Caco-2 (cell line): ENCODE results near the gene TNNI2. TPM values are rescaled to one million over a fixed set of nuclear protein-coding genes. Genes with fewer than 3 reads are reported as not detected.
A peak's percentile ranks its signal among the peaks of the same experiment; 100 is the strongest.

ENCODE experiments used
- BruUV-seq: library from RNA; stranded (reverse); fragments of 400-500 nt; replicated peaks from 2 replicates; lab custom pipeline; 2021; lab: Mats Ljungman, UMichigan
- CTCF ChIA-PET: fragments of 300-600 bp; sonication (Branson Sonifier 250); formaldehyde crosslinking; loops from one replicate; lab custom pipeline; 2022; ENCODE audit warnings: antibody characterized with exemption; lab: Charles Lee
- POLR2A ChIA-PET: fragments of 300-600 bp; sonication (Branson Sonifier 250); formaldehyde crosslinking; loops from one replicate; lab custom pipeline; 2022; ENCODE audit warnings: antibody characterized with exemption; lab: Charles Lee
- DNase-seq, 2 experiments: peaks; one replicate each; pipeline versions ENCODE4 v3.0.0 to v3.0.0-alpha.2; 2020 to 2022
- H3K27me3 ChIP-seq: replicated peaks from 2 replicates; pipeline ENCODE4 v1.6.0; 2011; ENCODE audit warnings: low read length; ENCODE audit not compliant: control insufficient read depth, insufficient read depth
- H3K36me3 ChIP-seq: 2 replicates; pipeline ENCODE4 v1.5.1; 2011; ENCODE audit warnings: low read length; ENCODE audit not compliant: control insufficient read depth, insufficient read depth
- H3K4me1 ChIP-seq: fragments of 250-450 bp; sonication (Bioruptor Pico); 2 replicates; pipeline ENCODE4 v1.5.1; 2020; ENCODE audit warnings: mild to moderate bottlenecking
- H3K4me3 ChIP-seq: 2 replicates; pipeline ENCODE4 v1.5.1; 2011; ENCODE audit warnings: low read depth, mild to moderate bottlenecking, control low read depth, low read length
- H3K9me3 ChIP-seq: fragments of 250-450 bp; sonication (Bioruptor Pico); 2 replicates; pipeline ENCODE4 v1.5.1; 2020; ENCODE audit warnings: mild to moderate bottlenecking, moderate library complexity
- H3K27ac Mint-ChIP-seq: one replicate; pipeline ENCODE4 v1.8.0; 2022; ENCODE audit warnings: mixed read lengths; ENCODE audit not compliant: unreplicated experiment
- H3K27me3 Mint-ChIP-seq: one replicate; pipeline ENCODE4 v1.8.0; 2022; ENCODE audit warnings: mixed read lengths; ENCODE audit not compliant: insufficient read depth, unreplicated experiment
- H3K36me3 Mint-ChIP-seq: one replicate; pipeline ENCODE4 v1.8.0; 2022; ENCODE audit warnings: mild to moderate bottlenecking, mixed read lengths; ENCODE audit not compliant: insufficient read depth, unreplicated experiment
- H3K4me1 Mint-ChIP-seq: one replicate; pipeline ENCODE4 v1.8.0; 2022; ENCODE audit warnings: low read depth, mixed read lengths; ENCODE audit not compliant: unreplicated experiment
- H3K4me3 Mint-ChIP-seq: one replicate; pipeline ENCODE4 v1.8.0; 2022; ENCODE audit warnings: mild to moderate bottlenecking, moderate library complexity, mixed read lengths; ENCODE audit not compliant: unreplicated experiment
- H3K9me3 Mint-ChIP-seq: one replicate; pipeline ENCODE4 v1.8.0; 2022; ENCODE audit warnings: mixed read lengths; ENCODE audit not compliant: unreplicated experiment
- CTCF ChIP-seq, 2 experiments: fragments of 200-600 bp in 1 of 2; IDR thresholded peaks; 1 replicate in 1 of 2; 2 replicates in 1 of 2; pipeline versions ENCODE4 v1.5.1 to v1.8.0; 2011 to 2022; ENCODE audit warnings: antibody characterized with exemption in 1 of 2, control low read depth in 1 of 2, inconsistent platforms in 1 of 2, low read depth in 1 of 2, low read length in 1 of 2, mild to moderate bottlenecking in 1 of 2, moderate library complexity in 1 of 2; ENCODE audit not compliant: insufficient read depth in 1 of 2, severe bottlenecking in 1 of 2, unreplicated experiment in 1 of 2
- intact Hi-C: fragments of 100-400 bp; cut with micrococcal nuclease; formaldehyde crosslinking; loops from one replicate; pipeline ENCODE4 v1.10.0; 2022; ENCODE audit not compliant: unreplicated experiment
- total RNA-seq: library from RNA; stranded (reverse); gene quantifications from 2 replicates; pipeline ENCODE4 v1.2.3, GENCODE V29; 2022

Gene TNNI2
- total RNA-seq, 1 experiment from 2014 or later: 8.6 TPM

GRCh38 chr11:1807264-1807995 lies 31.4 kb upstream of the TNNI2 start:
- Histone ChIP-seq H3K9me3 (peaks cover 10% of the 10 kb centered on the region), H3K27me3 (no peaks in the 10 kb centered on the region), H3K36me3 (no peaks in the 10 kb centered on the region), H3K4me3 (no peak overlapping the region), H3K4me1 (peaks cover 12% of the 10 kb centered on the region)
- CTCF ChIA-PET: interaction anchor here (0.6 to 1.7 kb wide), 10 partner anchors 11 to 344 kb away, joined by 3 to 11 read pairs (median 4); no protein-coding TSS in a partner anchor
- BruUV-seq: no TSS peak
- Mint-ChIP-seq H3K27me3 (no peaks in the 10 kb centered on the region), H3K4me1 (peaks cover 16% of the 10 kb centered on the region), H3K9me3 (peaks cover 26% of the 10 kb centered on the region), H3K27ac (peak overlapping the region; percentile 19), H3K4me3 (peak overlapping the region; percentile 58), H3K36me3 (peaks cover 5% of the 10 kb centered on the region)
- POLR2A ChIA-PET: interaction anchor here (0.6 kb wide), 2 partner anchors 114 to 508 kb away, joined by 3 read pairs; no protein-coding TSS in a partner anchor
- DNase-seq: peak; percentile 41 to 53
- peak; percentile 40 to 46 for TF ChIP-seq CTCF (IDR thresholded peaks at IDR 0.05; ENCODE audit: insufficient read depth in 1 of 2, low read depth in 1 of 2, low read length in 1 of 2, severe bottlenecking in 1 of 2, unreplicated experiment in 1 of 2)
- intact Hi-C loops: no loop called here

- no peak for TF ChIP-seq CTCF (IDR thresholded peaks at IDR 0.05; ENCODE audit: insufficient read depth in 1 of 2, low read depth in 1 of 2, low read length in 1 of 2, severe bottlenecking in 1 of 2, unreplicated experiment in 1 of 2)
- Mint-ChIP-seq H3K4me1 (peaks cover 16% of the 10 kb centered on the region), H3K9me3 (peaks cover 35% of the 10 kb centered on the region), H3K27ac (no peak overlapping the region), H3K4me3 (no peak overlapping the region), H3K27me3 (no peaks in the 10 kb centered on the region), H3K36me3 (peaks cover 5% of the 10 kb centered on the region)
- no peak for DNase-seq
- Histone ChIP-seq H3K27me3 (no peaks in the 10 kb centered on the region), H3K36me3 (no peaks in the 10 kb centered on the region), H3K4me1 (peaks cover 12% of the 10 kb centered on the region), H3K9me3 (peaks cover 10% of the 10 kb centered on the region), H3K4me3 (no peak overlapping the region)
- ChIA-PET CTCF (no interaction called here), POLR2A (no interaction called here)
- intact Hi-C loops: no loop called here
- BruUV-seq: no TSS peak
Measured at GRCh38 chr11:1810761-1811160, 28.0 kb upstream of the TNNI2 start.

- peaks cover 15% of the 10 kb centered on the region for H3K4me1 ChIP-seq
- no peak overlapping the region for H3K4me3 Mint-ChIP-seq
- peaks cover 35% of the 10 kb centered on the region for H3K9me3 Mint-ChIP-seq
- H3K9me3 ChIP-seq: peaks cover 10% of the 10 kb centered on the region
- H3K36me3 ChIP-seq: no peaks in the 10 kb centered on the region
- intact Hi-C loops: no loop called here
- DNase-seq: no peak
- H3K4me1 Mint-ChIP-seq: peaks cover 8% of the 10 kb centered on the region
- BruUV-seq: no TSS peak
- no peaks in the 10 kb centered on the region for H3K27me3 ChIP-seq
- no peaks in the 10 kb centered on the region for H3K27me3 Mint-ChIP-seq
- no peak for TF ChIP-seq CTCF (IDR thresholded peaks at IDR 0.05; ENCODE audit: insufficient read depth in 1 of 2, low read depth in 1 of 2, low read length in 1 of 2, severe bottlenecking in 1 of 2, unreplicated experiment in 1 of 2)
- ChIA-PET POLR2A (no interaction called here), CTCF (interaction anchor here (1.0 kb wide), 1 partner anchor 10 kb away, joined by 3 read pairs; no protein-coding TSS in a partner anchor)
- no peak overlapping the region for H3K27ac Mint-ChIP-seq
- no peak overlapping the region for H3K4me3 ChIP-seq
- H3K36me3 Mint-ChIP-seq: peaks cover 4% of the 10 kb centered on the region
Measured at GRCh38 chr11:1812274-1812673, 26.5 kb upstream of the TNNI2 start.
